ENCODE data around the gene TADA2B. TPM values are rescaled to one million over a fixed set of nuclear protein-coding genes. Genes with fewer than 3 reads are reported as not detected.

TADA2B gene
- total and polyA plus RNA-seq, 2 experiments from 2014 or later: 21.5 to 29.0 TPM

- Histone ChIP-seq H3K4me1 (ENCODE audit: low read depth) (peaks cover 10% of the 10 kb centered on the region), H3K36me3 (no peaks in the 10 kb centered on the region), H3K27ac (no peak overlapping the region), H3K9me3 (ENCODE audit: low read depth) (no peaks in the 10 kb centered on the region), H3K4me3 (no peak overlapping the region), H3K27me3 (no peaks in the 10 kb centered on the region)
- no peak for TF ChIP-seq CTCF (IDR thresholded peaks at IDR 0.05; ENCODE audit: low read depth, low read length)
- DNase-seq (ENCODE audit: low read depth in 1 of 2, low spot score in 1 of 2): no peak
Observed at GRCh38 chr4:7045961-7046921, 3.1 kb downstream of the TADA2B start.

- Histone ChIP-seq H3K27me3 (no peaks in the 10 kb centered on the region), H3K4me3 (no peak overlapping the region), H3K36me3 (no peaks in the 10 kb centered on the region), H3K9me3 (ENCODE audit: low read depth) (no peaks in the 10 kb centered on the region), H3K4me1 (ENCODE audit: low read depth) (peaks cover 4% of the 10 kb centered on the region), H3K27ac (no peak overlapping the region)
- no peak for DNase-seq (ENCODE audit: low read depth in 1 of 2, low spot score in 1 of 2)
- TF ChIP-seq CTCF (IDR thresholded peaks at IDR 0.05; ENCODE audit: low read depth, low read length): no peak
Observed at GRCh38 chr4:7046971-7047370, 3.8 kb downstream of the TADA2B start.

GRCh38 chr4:7048642-7049041 is 5.5 kb downstream of the TADA2B start:
- Histone ChIP-seq H3K27ac (no peak overlapping the region), H3K4me1 (ENCODE audit: low read depth) (peaks cover 8% of the 10 kb centered on the region), H3K36me3 (no peaks in the 10 kb centered on the region), H3K9me3 (ENCODE audit: low read depth) (no peaks in the 10 kb centered on the region), H3K27me3 (no peaks in the 10 kb centered on the region), H3K4me3 (no peak overlapping the region)
- no peak for TF ChIP-seq CTCF (IDR thresholded peaks at IDR 0.05; ENCODE audit: low read depth, low read length)
- no peak for DNase-seq (ENCODE audit: low read depth in 1 of 2, low spot score in 1 of 2)

- Histone ChIP-seq H3K27ac (no peak overlapping the region), H3K4me1 (ENCODE audit: low read depth) (peaks cover 8% of the 10 kb centered on the region), H3K9me3 (ENCODE audit: low read depth) (no peaks in the 10 kb centered on the region), H3K27me3 (no peaks in the 10 kb centered on the region), H3K4me3 (no peak overlapping the region), H3K36me3 (no peaks in the 10 kb centered on the region)
- DNase-seq (ENCODE audit: low read depth in 1 of 2, low spot score in 1 of 2): no peak
- no peak for TF ChIP-seq CTCF (IDR thresholded peaks at IDR 0.05; ENCODE audit: low read depth, low read length)
Observed at GRCh38 chr4:7049295-7049694, 6.1 kb downstream of the TADA2B start.

- H3K9me3 ChIP-seq (ENCODE audit: low read depth): no peaks in the 10 kb centered on the region
- peak in 1 of 2 donors; percentile 19 for DNase-seq (ENCODE audit: low read depth in 1 of 2, low spot score in 1 of 2)
- H3K27ac ChIP-seq: no peak overlapping the region
- no peak overlapping the region for H3K4me3 ChIP-seq
- H3K27me3 ChIP-seq: no peaks in the 10 kb centered on the region
- TF ChIP-seq CTCF (IDR thresholded peaks at IDR 0.05; ENCODE audit: low read depth, low read length): no peak
- peaks cover 8% of the 10 kb centered on the region for H3K4me1 ChIP-seq (ENCODE audit: low read depth)
- peaks cover 2% of the 10 kb centered on the region for H3K36me3 ChIP-seq
Observed at GRCh38 chr4:7049739-7050138, 6.6 kb downstream of the TADA2B start.
